GM23338 (cell line): ENCODE results near the gene MYNN. TPM values are rescaled to one million over a fixed set of nuclear protein-coding genes. Genes with fewer than 3 reads are reported as not detected.

Experiments
- ATAC-seq: fragments of 200-7000 bp; cut with Tn5 transposase; 3 replicates; pipeline ENCODE4 v1.9.1; 2020
- DNase-seq: peaks from one replicate; pipeline ENCODE4 v3.0.0-alpha.2; 2015; ENCODE audit warnings: low spot score
- H2AFZ ChIP-seq: fragments of 200-600 bp; sonication (generic); 2 replicates; pipeline ENCODE4 v1.8.0; 2016; ENCODE audit warnings: antibody characterized with exemption, mild to moderate bottlenecking, moderate library complexity
- H3F3A ChIP-seq: fragments of 200-600 bp; sonication (generic); replicated peaks from 2 replicates; pipeline ENCODE4 v1.8.0; 2017; ENCODE audit warnings: antibody characterized with exemption, mixed run types, low read depth
- H3K27ac ChIP-seq: fragments of 200-600 bp; sonication (generic); 2 replicates; pipeline ENCODE4 v1.6.1; 2016; ENCODE audit warnings: low read depth
- H3K27me3 ChIP-seq: fragments of 200-600 bp; sonication (generic); 2 replicates; pipeline ENCODE4 v1.8.0; 2016; ENCODE audit warnings: mild to moderate bottlenecking, mixed run types, moderate library complexity; ENCODE audit not compliant: insufficient read depth
- H3K36me3 ChIP-seq: fragments of 200-600 bp; sonication (generic); 2 replicates; pipeline ENCODE4 v1.8.0; 2016; ENCODE audit warnings: mild to moderate bottlenecking; ENCODE audit not compliant: insufficient read depth
- H3K4me1 ChIP-seq: fragments of 200-600 bp; sonication (generic); 2 replicates; pipeline ENCODE4 v1.8.0; 2016; ENCODE audit warnings: mild to moderate bottlenecking, moderate library complexity; ENCODE audit not compliant: insufficient read depth
- H3K4me2 ChIP-seq: fragments of 200-600 bp; sonication (generic); 2 replicates; pipeline ENCODE4 v1.7.1; 2017; ENCODE audit warnings: mixed run types
- H3K4me3 ChIP-seq: fragments of 200-600 bp; sonication (generic); 2 replicates; pipeline ENCODE4 v1.6.1; 2016; ENCODE audit warnings: mixed run types
- H3K79me2 ChIP-seq: fragments of 200-600 bp; sonication (generic); replicated peaks from 2 replicates; pipeline ENCODE4 v1.8.0; 2017; ENCODE audit warnings: mild to moderate bottlenecking; ENCODE audit not compliant: insufficient read depth
- H3K9me2 ChIP-seq: fragments of 200-600 bp; sonication (generic); 2 replicates; pipeline ENCODE4 v1.8.0; 2017; ENCODE audit not compliant: insufficient read depth
- H4K20me1 ChIP-seq: fragments of 200-600 bp; sonication (generic); replicated peaks from 2 replicates; pipeline ENCODE4 v1.8.0; 2017; ENCODE audit warnings: mild to moderate bottlenecking; ENCODE audit not compliant: insufficient read depth
- H3K27ac Mint-ChIP-seq: 2 replicates; pipeline ENCODE4 v1.8.0; 2020; ENCODE audit warnings: inconsistent platforms, mild to moderate bottlenecking, moderate library complexity, mixed read lengths
- H3K27me3 Mint-ChIP-seq: 3 replicates; pipeline ENCODE4 v1.8.0; 2022; ENCODE audit warnings: low read depth, mild to moderate bottlenecking, moderate library complexity, mixed read lengths, inconsistent platforms; ENCODE audit not compliant: insufficient read depth, poor library complexity
- H3K36me3 Mint-ChIP-seq: 3 replicates; pipeline ENCODE4 v1.8.0; 2021; ENCODE audit warnings: low read depth, mild to moderate bottlenecking, inconsistent platforms, moderate library complexity, mixed read lengths
- H3K4me1 Mint-ChIP-seq: 3 replicates; pipeline ENCODE4 v1.8.0; 2020; ENCODE audit warnings: mild to moderate bottlenecking, inconsistent platforms, mixed read lengths
- H3K4me3 Mint-ChIP-seq: 3 replicates; pipeline ENCODE4 v1.8.0; 2021; ENCODE audit warnings: moderate library complexity, mild to moderate bottlenecking, inconsistent platforms, mixed read lengths
- H3K9me3 Mint-ChIP-seq: 3 replicates; pipeline ENCODE4 v1.8.0; 2020; ENCODE audit warnings: moderate library complexity, mild to moderate bottlenecking, inconsistent platforms, mixed read lengths
- CREB1 ChIP-seq: fragments of 250-450 bp; sonication (Bioruptor Pico); IDR thresholded peaks from 2 replicates; pipeline ENCODE4 v1.5.0; 2020; ENCODE audit warnings: low read depth, mild to moderate bottlenecking, moderate library complexity
- CTCF ChIP-seq, 2 experiments: fragments of 200-600 bp in 1 of 2; sonication (generic) in 1 of 2; conservative IDR thresholded peaks; 2 replicates each; pipeline versions ENCODE4 v1.5.1 to v1.6.1; 2016 to 2017; ENCODE audit warnings: antibody characterized with exemption in 2 of 2, low read depth in 2 of 2, mild to moderate bottlenecking in 2 of 2, moderate library complexity in 1 of 2
- ETS1 ChIP-seq: IDR thresholded peaks from 2 replicates; pipeline ENCODE4 v1.6.1; 2016; ENCODE audit warnings: antibody characterized with exemption
- JUNB ChIP-seq: IDR thresholded peaks from one replicate; pipeline ENCODE4 v1.6.1; 2016; ENCODE audit warnings: antibody characterized with exemption; ENCODE audit not compliant: unreplicated experiment
- NANOG ChIP-seq: IDR thresholded peaks from 2 replicates; pipeline ENCODE4 v1.6.1; 2016; ENCODE audit warnings: antibody characterized with exemption, borderline replicate concordance
- POLR2AphosphoS5 ChIP-seq: IDR thresholded peaks from 2 replicates; pipeline ENCODE4 v1.6.1; 2016; ENCODE audit warnings: antibody characterized with exemption, low read depth
- REST ChIP-seq: IDR thresholded peaks from one replicate; pipeline ENCODE4 v1.6.1; 2018; ENCODE audit warnings: antibody characterized with exemption; ENCODE audit not compliant: unreplicated experiment
- STAT1 ChIP-seq: IDR thresholded peaks from one replicate; pipeline ENCODE4 v1.6.1; 2016; ENCODE audit warnings: antibody characterized with exemption; ENCODE audit not compliant: unreplicated experiment
- ZNF462 ChIP-seq: fragments of 250-450 bp; sonication (Bioruptor Pico); IDR thresholded peaks from 2 replicates; pipeline ENCODE4 v1.5.0; 2020; ENCODE audit warnings: mild to moderate bottlenecking, moderate library complexity
- polyA plus RNA-seq: library from polyadenylated mRNA; unstranded; fragments of >200 nt; fragmentation: Nextera tagmentation; extraction: Ambion mirVana; gene quantifications from 2 replicates; pipeline ENCODE4 v1.2.1, GENCODE V29; 2016
- total RNA-seq: library from RNA; depleted of rRNA; stranded (reverse); fragments of >200 nt; shearing (Covaris generic); gene quantifications from 2 replicates; pipeline ENCODE4 v1.2.3, GENCODE V29; 2014

The MYNN gene
- total and polyA plus RNA-seq, 2 experiments from 2014 or later, result 14.2 to 19.4 TPM

GRCh38 chr3:169758359-169758994 is 14.7 kb upstream of the MYNN start:
- Mint-ChIP-seq H3K9me3 (peaks cover 5% of the 10 kb centered on the region; the same call in 2 of the 3 replicates), H3K27me3 (peaks cover 2% of the 10 kb centered on the region), H3K4me1 (no peaks in the 10 kb centered on the region), H3K4me3 (no peak overlapping the region), H3K36me3 (peaks cover 3% of the 10 kb centered on the region; the same call in 2 of the 3 replicates), H3K27ac (no peak overlapping the region)
- Histone ChIP-seq H3F3A (no peaks in the 10 kb centered on the region; the same call in 1 of the 2 replicates), H3K27me3 (no peaks in the 10 kb centered on the region), H3K79me2 (no peaks in the 10 kb centered on the region), H3K27ac (no peak overlapping the region), H4K20me1 (no peaks in the 10 kb centered on the region), H3K9me2 (no peaks in the 10 kb centered on the region), H2AFZ (no peak overlapping the region), H3K4me3 (no peak overlapping the region), H3K36me3 (no peaks in the 10 kb centered on the region), H3K4me1 (no peaks in the 10 kb centered on the region), H3K4me2 (no peak overlapping the region)
- no peak for TF ChIP-seq NANOG
- ATAC-seq, result no peak
- no peak for DNase-seq

- no peak overlapping the region for H3K4me3 Mint-ChIP-seq
- no peak for TF ChIP-seq ETS1
- no peak for TF ChIP-seq CREB1 (CRISPR knock-in tag)
- no peak for TF ChIP-seq REST
- no peak for TF ChIP-seq CTCF (conservative IDR thresholded peaks at IDR 0.05; ENCODE audit: low read depth in 2 of 2)
- TF ChIP-seq STAT1, result no peak
- no peak for TF ChIP-seq ZNF462
- no peak for TF ChIP-seq POLR2AphosphoS5
- TF ChIP-seq JUNB, result no peak
Measured at GRCh38 chr3:169759256-169759655, 13.9 kb upstream of the MYNN start.

More at GRCh38 chr3:169759256-169759655, 13.9 kb upstream of the MYNN start:
- peaks cover 3% of the 10 kb centered on the region; the same call in 1 of the 3 replicates for H3K4me1 Mint-ChIP-seq
- H3K27ac Mint-ChIP-seq, result no peak overlapping the region
- ATAC-seq (no peak), DNase-seq (no peak)
- no peak overlapping the region for H3K4me2 ChIP-seq
- H3K4me1 ChIP-seq, result no peaks in the 10 kb centered on the region
- H3K36me3 ChIP-seq, result no peaks in the 10 kb centered on the region
- no peak overlapping the region for H2AFZ ChIP-seq
- H3K36me3 Mint-ChIP-seq, result peaks cover 7% of the 10 kb centered on the region
- peaks cover 4% of the 10 kb centered on the region for H3K27me3 Mint-ChIP-seq
- H3K9me2 ChIP-seq, result no peaks in the 10 kb centered on the region
- H3K4me3 ChIP-seq, result no peak overlapping the region
- no peak overlapping the region for H3K27ac ChIP-seq
- no peaks in the 10 kb centered on the region for H3K27me3 ChIP-seq
- no peaks in the 10 kb centered on the region for H4K20me1 ChIP-seq
- peaks cover 12% of the 10 kb centered on the region; the same call in 2 of the 3 replicates for H3K9me3 Mint-ChIP-seq
- no peaks in the 10 kb centered on the region; the same call in 1 of the 2 replicates for H3F3A ChIP-seq
- H3K79me2 ChIP-seq, result no peaks in the 10 kb centered on the region
